Neural cell (in vitro differentiated cells): ENCODE data around the gene LMAN2. TPM values are rescaled to one million over a fixed set of nuclear protein-coding genes. Genes with fewer than 3 reads are reported as not detected.

Experiments
- H2AFZ ChIP-seq: fragments of 200-600, 300-800 bp; sonication (generic), shearing (Covaris generic); 2 replicates; pipeline ENCODE4 v1.6.0; 2014; ENCODE audit warnings: low read depth, mild to moderate bottlenecking, antibody characterized with exemption, low read length, moderate library complexity
- H3F3A ChIP-seq: fragments of 200-600 bp; shearing (Covaris generic); 2 replicates; pipeline ENCODE4 v1.6.1; 2016; ENCODE audit warnings: mild to moderate bottlenecking, moderate library complexity, mixed read lengths, antibody characterized with exemption, low read length; ENCODE audit not compliant: insufficient read depth, poor library complexity, severe bottlenecking
- H3K27ac ChIP-seq: fragments of 200-600, 300-800 bp; sonication (generic), shearing (Covaris generic); 2 replicates; pipeline ENCODE4 v1.5.1; 2014; ENCODE audit warnings: mild to moderate bottlenecking, low read length, moderate library complexity
- H3K27me3 ChIP-seq: fragments of 300-800, 200-600 bp; sonication (generic), shearing (Covaris generic); 2 replicates; pipeline ENCODE4 v1.6.0; 2014; ENCODE audit warnings: mild to moderate bottlenecking, low read depth, low read length, moderate library complexity; ENCODE audit not compliant: insufficient read depth
- H3K36me3 ChIP-seq: fragments of 300-800, 200-600 bp; sonication (generic), shearing (Covaris generic); 2 replicates; pipeline ENCODE4 v1.5.1; 2014; ENCODE audit warnings: mild to moderate bottlenecking, antibody characterized with exemption, low read length, moderate library complexity; ENCODE audit not compliant: insufficient read depth
- H3K4me2 ChIP-seq: fragments of 300-800, 200-600 bp; sonication (generic), shearing (Covaris generic); 2 replicates; pipeline ENCODE4 v1.6.0; 2014; ENCODE audit warnings: mild to moderate bottlenecking, low read length
- H3K4me3 ChIP-seq: fragments of 300-800, 200-600 bp; sonication (generic), shearing (Covaris generic); 2 replicates; pipeline ENCODE4 v1.5.1; 2014; ENCODE audit warnings: mild to moderate bottlenecking, low read length, moderate library complexity
- H3K79me2 ChIP-seq: fragments of 200-600 bp; shearing (Covaris generic); replicated peaks from 2 replicates; pipeline ENCODE4 v1.6.0; 2014; ENCODE audit warnings: mild to moderate bottlenecking, low read length, moderate library complexity; ENCODE audit not compliant: insufficient read depth
- H3K9ac ChIP-seq: fragments of 300-800, 200-600 bp; sonication (generic), shearing (Covaris generic); 2 replicates; pipeline ENCODE4 v1.6.1; 2016; ENCODE audit warnings: mild to moderate bottlenecking, low read length, mixed read lengths
- H3K9me2 ChIP-seq: fragments of 200-600 bp; shearing (Covaris generic); 2 replicates; pipeline ENCODE4 v1.6.1; 2016; ENCODE audit warnings: mild to moderate bottlenecking, low read length, mixed read lengths; ENCODE audit not compliant: insufficient read depth
- H3K9me3 ChIP-seq: fragments of 200-600, 300-800 bp; sonication (generic), shearing (Covaris generic); 2 replicates; pipeline ENCODE4 v1.6.1; 2016; ENCODE audit warnings: mild to moderate bottlenecking, mixed run types, low read length, moderate library complexity, mixed read lengths
- H4K20me1 ChIP-seq: fragments of 200-600 bp; shearing (Covaris generic); 2 replicates; pipeline ENCODE4 v1.6.1; 2016; ENCODE audit warnings: mild to moderate bottlenecking, mixed run types; ENCODE audit not compliant: insufficient read depth
- EP300 ChIP-seq: fragments of 450-650 bp; conservative IDR thresholded peaks from 2 replicates; pipeline ENCODE4 v1.6.1; 2014; ENCODE audit warnings: antibody characterized with exemption, mild to moderate bottlenecking, moderate library complexity; ENCODE audit not compliant: poor library complexity, severe bottlenecking
- EZH2 ChIP-seq: fragments of 200-600, 300-800 bp; shearing (Covaris generic), sonication (generic); IDR thresholded peaks from 2 replicates; pipeline ENCODE4 v1.6.1; 2014; ENCODE audit warnings: antibody characterized with exemption, low read length, borderline replicate concordance, mild to moderate bottlenecking; ENCODE audit not compliant: insufficient read depth, poor library complexity, severe bottlenecking
- MXI1 ChIP-seq: fragments of 450-650 bp; conservative IDR thresholded peaks from 2 replicates; pipeline ENCODE4 v1.6.1; 2014; ENCODE audit warnings: antibody characterized with exemption, mild to moderate bottlenecking; ENCODE audit not compliant: poor library complexity, severe bottlenecking
- POLR2AphosphoS5 ChIP-seq: IDR thresholded peaks from 2 replicates; pipeline ENCODE4 v1.6.1; 2012
- RAD21 ChIP-seq: fragments of 450-650 bp; conservative IDR thresholded peaks from 2 replicates; pipeline ENCODE4 v1.6.1; 2014; ENCODE audit warnings: antibody characterized with exemption, mild to moderate bottlenecking, moderate library complexity
- SMC3 ChIP-seq: fragments of 450-650 bp; conservative IDR thresholded peaks from 2 replicates; pipeline ENCODE4 v1.6.1; 2014; ENCODE audit warnings: antibody characterized with exemption, mild to moderate bottlenecking, moderate library complexity; ENCODE audit not compliant: poor library complexity
- TAF1 ChIP-seq: IDR thresholded peaks from 2 replicates; pipeline ENCODE4 v1.6.1; 2012; ENCODE audit warnings: low read depth
- polyA plus RNA-seq: library from polyadenylated mRNA; depleted of rRNA; stranded (reverse); fragments of >200 nt; gene quantifications from 2 replicates; pipeline ENCODE4 v1.2.3, GENCODE V29; 2014
- TF ChIP-seq, protein P1 (sequence below): fragments of 450-650 bp; IDR thresholded peaks from 2 replicates; pipeline ENCODE4 v1.5.1; 2014; ENCODE audit warnings: antibody characterized with exemption, mild to moderate bottlenecking, moderate library complexity; ENCODE audit not compliant: poor library complexity, severe bottlenecking
- TF ChIP-seq, protein P2 (sequence below): IDR thresholded peaks from 2 replicates; pipeline ENCODE4 v1.6.1; 2012; ENCODE audit warnings: borderline replicate concordance

LMAN2 gene
- polyA plus RNA-seq, 1 donor from 2014 or later = 155 TPM

DNA sequence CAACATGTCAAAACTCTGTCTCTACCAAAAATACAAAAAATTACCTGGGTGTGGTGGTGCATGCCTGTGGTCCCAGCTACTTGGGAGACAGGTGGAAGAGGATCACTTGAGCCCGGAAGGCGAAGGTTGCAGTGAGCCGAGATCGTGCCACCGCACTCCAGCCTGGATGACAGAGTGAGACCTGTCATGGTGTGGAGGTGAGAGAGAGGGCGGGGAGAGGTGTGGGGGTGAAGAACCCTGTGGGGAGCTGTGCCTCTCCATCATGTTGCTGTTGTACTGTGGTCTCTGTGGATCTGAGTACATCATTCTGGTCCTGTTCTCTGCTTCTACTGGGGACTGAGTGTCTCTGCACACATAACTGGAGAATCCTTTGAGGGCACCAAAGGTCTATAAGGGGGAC lies 21.4 kb upstream of the LMAN2 start:
- no peaks in the 10 kb centered on the region for H3K79me2 ChIP-seq
- H3K27me3 ChIP-seq = no peaks in the 10 kb centered on the region
- no peaks in the 10 kb centered on the region for H3K36me3 ChIP-seq
- no peaks in the 10 kb centered on the region for H3K9me2 ChIP-seq
- H3K4me3 ChIP-seq = no peak overlapping the region
- TF ChIP-seq MXI1 (no peak), EZH2 (no peak), RAD21 (no peak), SMC3 (no peak), EP300 (no peak), TAF1 (no peak)
- TF ChIP-seq, protein P1, sequence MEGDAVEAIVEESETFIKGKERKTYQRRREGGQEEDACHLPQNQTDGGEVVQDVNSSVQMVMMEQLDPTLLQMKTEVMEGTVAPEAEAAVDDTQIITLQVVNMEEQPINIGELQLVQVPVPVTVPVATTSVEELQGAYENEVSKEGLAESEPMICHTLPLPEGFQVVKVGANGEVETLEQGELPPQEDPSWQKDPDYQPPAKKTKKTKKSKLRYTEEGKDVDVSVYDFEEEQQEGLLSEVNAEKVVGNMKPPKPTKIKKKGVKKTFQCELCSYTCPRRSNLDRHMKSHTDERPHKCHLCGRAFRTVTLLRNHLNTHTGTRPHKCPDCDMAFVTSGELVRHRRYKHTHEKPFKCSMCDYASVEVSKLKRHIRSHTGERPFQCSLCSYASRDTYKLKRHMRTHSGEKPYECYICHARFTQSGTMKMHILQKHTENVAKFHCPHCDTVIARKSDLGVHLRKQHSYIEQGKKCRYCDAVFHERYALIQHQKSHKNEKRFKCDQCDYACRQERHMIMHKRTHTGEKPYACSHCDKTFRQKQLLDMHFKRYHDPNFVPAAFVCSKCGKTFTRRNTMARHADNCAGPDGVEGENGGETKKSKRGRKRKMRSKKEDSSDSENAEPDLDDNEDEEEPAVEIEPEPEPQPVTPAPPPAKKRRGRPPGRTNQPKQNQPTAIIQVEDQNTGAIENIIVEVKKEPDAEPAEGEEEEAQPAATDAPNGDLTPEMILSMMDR = no peak
- H3K9me3 ChIP-seq = no peaks in the 10 kb centered on the region
- H3F3A ChIP-seq = no peaks in the 10 kb centered on the region
- H3K4me2 ChIP-seq = no peak overlapping the region
- H2AFZ ChIP-seq = no peak overlapping the region
- H4K20me1 ChIP-seq = no peaks in the 10 kb centered on the region
- no peak overlapping the region for H3K27ac ChIP-seq
- H3K9ac ChIP-seq = no peak overlapping the region

DNA sequence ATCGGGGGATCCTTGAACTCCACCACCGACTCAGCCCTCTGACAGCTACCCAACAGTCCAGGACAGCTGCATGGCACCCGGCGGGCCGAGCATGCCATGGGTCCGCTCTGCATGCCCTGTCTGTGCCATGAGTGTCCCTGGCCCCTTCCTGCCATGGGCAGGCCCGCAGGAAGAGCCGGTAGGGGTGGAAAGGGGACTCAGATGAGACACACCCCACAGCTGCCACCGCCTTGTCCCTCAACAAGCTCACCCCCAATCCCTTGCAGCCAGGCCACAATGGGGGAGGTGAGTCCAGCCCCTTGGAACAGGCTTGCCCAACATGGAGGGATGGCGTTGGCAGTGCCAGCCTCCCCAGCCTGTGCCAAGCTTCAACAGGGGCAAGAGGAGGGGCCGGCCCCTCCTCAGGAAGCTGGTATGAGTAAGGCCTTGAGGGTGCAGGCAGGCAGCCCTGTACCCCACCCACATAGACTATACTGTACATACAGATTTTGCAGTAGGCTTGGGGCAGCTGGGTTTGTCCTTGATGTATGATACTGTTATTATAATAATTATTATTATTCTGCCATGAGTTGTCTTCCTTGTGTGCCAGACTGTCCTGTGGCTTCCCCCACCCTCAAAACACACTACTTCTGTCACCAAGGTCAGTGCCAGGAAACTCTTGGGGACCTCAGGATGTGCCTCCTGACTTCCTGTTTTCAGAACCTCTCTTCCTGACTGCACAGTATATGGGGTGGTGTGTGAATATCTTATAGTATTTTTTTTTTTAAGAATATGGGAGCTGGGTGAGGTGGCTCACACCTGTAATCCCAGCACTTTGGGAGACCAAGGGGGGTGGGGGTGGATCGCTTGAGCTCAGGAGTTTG lies 20.8 kb upstream of the LMAN2 start:
- Histone ChIP-seq H3F3A (no peaks in the 10 kb centered on the region), H3K4me3 (no peak overlapping the region), H3K27me3 (no peaks in the 10 kb centered on the region), H2AFZ (no peak overlapping the region), H4K20me1 (no peaks in the 10 kb centered on the region), H3K27ac (no peak overlapping the region), H3K79me2 (no peaks in the 10 kb centered on the region), H3K4me2 (no peak overlapping the region), H3K9me3 (no peaks in the 10 kb centered on the region), H3K9me2 (no peaks in the 10 kb centered on the region), H3K36me3 (no peaks in the 10 kb centered on the region), H3K9ac (no peak overlapping the region)
- TF ChIP-seq, protein P2, sequence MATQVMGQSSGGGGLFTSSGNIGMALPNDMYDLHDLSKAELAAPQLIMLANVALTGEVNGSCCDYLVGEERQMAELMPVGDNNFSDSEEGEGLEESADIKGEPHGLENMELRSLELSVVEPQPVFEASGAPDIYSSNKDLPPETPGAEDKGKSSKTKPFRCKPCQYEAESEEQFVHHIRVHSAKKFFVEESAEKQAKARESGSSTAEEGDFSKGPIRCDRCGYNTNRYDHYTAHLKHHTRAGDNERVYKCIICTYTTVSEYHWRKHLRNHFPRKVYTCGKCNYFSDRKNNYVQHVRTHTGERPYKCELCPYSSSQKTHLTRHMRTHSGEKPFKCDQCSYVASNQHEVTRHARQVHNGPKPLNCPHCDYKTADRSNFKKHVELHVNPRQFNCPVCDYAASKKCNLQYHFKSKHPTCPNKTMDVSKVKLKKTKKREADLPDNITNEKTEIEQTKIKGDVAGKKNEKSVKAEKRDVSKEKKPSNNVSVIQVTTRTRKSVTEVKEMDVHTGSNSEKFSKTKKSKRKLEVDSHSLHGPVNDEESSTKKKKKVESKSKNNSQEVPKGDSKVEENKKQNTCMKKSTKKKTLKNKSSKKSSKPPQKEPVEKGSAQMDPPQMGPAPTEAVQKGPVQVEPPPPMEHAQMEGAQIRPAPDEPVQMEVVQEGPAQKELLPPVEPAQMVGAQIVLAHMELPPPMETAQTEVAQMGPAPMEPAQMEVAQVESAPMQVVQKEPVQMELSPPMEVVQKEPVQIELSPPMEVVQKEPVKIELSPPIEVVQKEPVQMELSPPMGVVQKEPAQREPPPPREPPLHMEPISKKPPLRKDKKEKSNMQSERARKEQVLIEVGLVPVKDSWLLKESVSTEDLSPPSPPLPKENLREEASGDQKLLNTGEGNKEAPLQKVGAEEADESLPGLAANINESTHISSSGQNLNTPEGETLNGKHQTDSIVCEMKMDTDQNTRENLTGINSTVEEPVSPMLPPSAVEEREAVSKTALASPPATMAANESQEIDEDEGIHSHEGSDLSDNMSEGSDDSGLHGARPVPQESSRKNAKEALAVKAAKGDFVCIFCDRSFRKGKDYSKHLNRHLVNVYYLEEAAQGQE = no peak
- no peak for TF ChIP-seq RAD21
- no peak for TF ChIP-seq POLR2AphosphoS5
- TF ChIP-seq, protein P1 = no peak
- no peak for TF ChIP-seq EP300
- TF ChIP-seq TAF1 = no peak
